HEK293T (cell line): ENCODE results near the gene PURB.

ENCODE experiments used
- CTCF ChIA-PET: fragments of 350-600 bp; formaldehyde crosslinking; extraction: SDS; loops from one replicate; lab custom pipeline; 2021; ENCODE audit warnings: antibody characterized with exemption, inconsistent platforms; lab: Yijun Ruan, JAX
- POLR2A ChIA-PET: fragments of 350-600 bp; formaldehyde crosslinking; extraction: SDS; loops from one replicate; lab custom pipeline; 2020; ENCODE audit warnings: antibody characterized with exemption, inconsistent platforms; lab: Yijun Ruan, JAX
- DNase-seq: peaks from one replicate; pipeline ENCODE4 v3.0.0; 2012; ENCODE audit warnings: mixed read lengths; ENCODE audit errors: extremely low spot score
- ARNT ChIP-seq: fragments of 450-650 bp; IDR thresholded peaks from 2 replicates; pipeline ENCODE4 v1.6.1; 2017; ENCODE audit warnings: mild to moderate bottlenecking
- BHLHE40 ChIP-seq: fragments of 450-650 bp; IDR thresholded peaks from 2 replicates; pipeline ENCODE4 v1.6.1; 2016; ENCODE audit warnings: mild to moderate bottlenecking, moderate library complexity, borderline replicate concordance
- CTBP1 ChIP-seq: fragments of 450-650 bp; IDR thresholded peaks from 2 replicates; pipeline ENCODE4 v1.6.1; 2016; ENCODE audit warnings: borderline replicate concordance
- ELF4 ChIP-seq: fragments of 450-650 bp; IDR thresholded peaks from 2 replicates; pipeline ENCODE4 v1.6.1; 2017; ENCODE audit warnings: antibody characterized with exemption
- FOXA1 ChIP-seq: fragments of 450-650 bp; IDR thresholded peaks from 2 replicates; pipeline ENCODE4 v1.6.1; 2016; ENCODE audit warnings: mild to moderate bottlenecking
- FOXK2 ChIP-seq: fragments of 450-650 bp; IDR thresholded peaks from 2 replicates; pipeline ENCODE4 v1.6.1; 2016; ENCODE audit warnings: mild to moderate bottlenecking
- FOXM1 ChIP-seq: fragments of 450-650 bp; IDR thresholded peaks from 2 replicates; pipeline ENCODE4 v1.6.1; 2017; ENCODE audit warnings: mild to moderate bottlenecking, borderline replicate concordance
- HDGF ChIP-seq: fragments of 450-650 bp; IDR thresholded peaks from 2 replicates; pipeline ENCODE4 v1.6.1; 2017; ENCODE audit warnings: antibody characterized with exemption, borderline replicate concordance
- L3MBTL2 ChIP-seq: fragments of 450-650 bp; conservative IDR thresholded peaks from 2 replicates; pipeline ENCODE4 v1.6.1; 2016; ENCODE audit warnings: mild to moderate bottlenecking
- LEF1 ChIP-seq: fragments of 450-650 bp; IDR thresholded peaks from 2 replicates; pipeline ENCODE4 v1.6.1; 2017; ENCODE audit warnings: mild to moderate bottlenecking, borderline replicate concordance
- NFRKB ChIP-seq: fragments of 450-650 bp; IDR thresholded peaks from 2 replicates; pipeline ENCODE4 v1.6.1; 2016; ENCODE audit warnings: mild to moderate bottlenecking, moderate library complexity
- PKNOX1 ChIP-seq: fragments of 450-650 bp; IDR thresholded peaks from 2 replicates; pipeline ENCODE4 v1.6.1; 2016
- SP1 ChIP-seq: fragments of 450-650 bp; IDR thresholded peaks from 2 replicates; pipeline ENCODE4 v1.6.1; 2017
- SUZ12 ChIP-seq: fragments of 450-650 bp; IDR thresholded peaks from 2 replicates; pipeline ENCODE4 v1.6.1; 2016; ENCODE audit warnings: mild to moderate bottlenecking
- TARDBP ChIP-seq: fragments of 450-650 bp; IDR thresholded peaks from 2 replicates; pipeline ENCODE4 v1.6.1; 2016
- ZNF384 ChIP-seq: fragments of 450-650 bp; IDR thresholded peaks from 2 replicates; pipeline ENCODE4 v1.6.1; 2016

The PURB gene

DNA sequence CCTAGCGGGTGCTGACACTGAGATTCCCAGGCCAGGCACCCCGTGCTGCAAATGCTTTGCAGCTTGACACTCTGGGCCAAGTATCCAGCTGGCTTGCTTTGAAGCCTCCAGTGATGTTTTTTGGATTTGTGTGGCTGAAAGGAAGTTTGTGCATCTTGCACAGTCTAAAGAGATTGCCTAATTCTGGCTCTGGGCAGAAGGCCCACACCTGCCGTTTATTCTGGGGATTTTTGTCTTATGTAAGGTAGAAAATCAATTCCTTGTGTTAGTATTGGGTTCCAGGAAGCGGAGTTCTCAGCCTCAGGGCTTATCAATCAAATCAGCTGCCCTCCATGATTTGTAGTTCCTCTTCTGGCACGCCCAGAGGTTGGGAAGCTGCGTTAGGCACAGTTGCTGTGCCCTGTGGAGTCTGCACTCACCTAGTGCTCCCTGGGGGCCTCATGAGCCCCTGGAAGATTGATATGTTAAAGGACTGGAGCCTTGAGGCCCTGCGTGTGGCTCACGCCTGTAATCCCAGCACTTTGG, 8.4 kb upstream of the PURB start:
- no peak for DNase-seq
- TF ChIP-seq LEF1: no peak
- no peak for TF ChIP-seq L3MBTL2
- no peak for TF ChIP-seq BHLHE40
- TF ChIP-seq TARDBP: no peak
- TF ChIP-seq ARNT: no peak
- TF ChIP-seq SUZ12: no peak
- TF ChIP-seq FOXK2: no peak
- TF ChIP-seq ELF4: no peak
- TF ChIP-seq CTBP1: no peak
- TF ChIP-seq HDGF: no peak
- no peak for TF ChIP-seq NFRKB
- no peak for TF ChIP-seq PKNOX1
- TF ChIP-seq FOXA1: no peak
- TF ChIP-seq SP1: no peak
- TF ChIP-seq ZNF384: no peak
- TF ChIP-seq FOXM1: no peak
- ChIA-PET POLR2A (interaction anchor here (1.4 to 4.4 kb wide), 2 partner anchors 8 to 46 kb away, joined by 4 to 22 read pairs; partner anchors contain the start of genes H2AZ2 and PURB), CTCF (no interaction called here)

GRCh38 chr7:44891791-44892190, 6.5 kb upstream of the PURB start:
- CTCF ChIA-PET: interaction anchor here (0.7 kb wide), 1 partner anchor 10 kb away, joined by 5 read pairs; no protein-coding TSS in a partner anchor
- TF ChIP-seq BHLHE40 (no peak), FOXK2 (no peak), HDGF (no peak), FOXM1 (no peak), ZNF384 (no peak), LEF1 (no peak), L3MBTL2 (no peak), ARNT (no peak), NFRKB (no peak), FOXA1 (no peak), PKNOX1 (no peak), CTBP1 (no peak)
- no peak for DNase-seq
- POLR2A ChIA-PET: interaction anchor here (1.1 kb wide), 1 partner anchor 43 kb away, joined by 4 read pairs; the partner anchor contains the start of gene H2AZ2

- TF ChIP-seq SP1 (no peak), NFRKB (no peak), LEF1 (no peak), ZNF384 (no peak), FOXM1 (no peak), ARNT (no peak), CTBP1 (no peak), FOXA1 (no peak), TARDBP (no peak), PKNOX1 (no peak), BHLHE40 (no peak), SUZ12 (no peak), FOXK2 (no peak)
- no peak for DNase-seq
- CTCF ChIA-PET: interaction anchor here (0.7 kb wide), 1 partner anchor 10 kb away, joined by 3 read pairs; no protein-coding TSS in a partner anchor
- POLR2A ChIA-PET: interaction anchor here (1.1 kb wide), 1 partner anchor 43 kb away, joined by 4 read pairs; the partner anchor contains the start of gene H2AZ2
These were observed 6.0 kb upstream of the PURB start for GRCh38 chr7:44891372-44891771.

GRCh38 chr7:44889086-44889781, 3.9 kb upstream of the PURB start:
- no peak for DNase-seq
- ChIA-PET CTCF (no interaction called here), POLR2A (no interaction called here)
- TF ChIP-seq FOXK2 (no peak), SUZ12 (no peak), CTBP1 (no peak), TARDBP (no peak), L3MBTL2 (no peak), ZNF384 (no peak), NFRKB (no peak), FOXM1 (no peak), PKNOX1 (no peak), SP1 (no peak), HDGF (no peak), LEF1 (no peak), BHLHE40 (no peak), ELF4 (no peak), ARNT (no peak)

DNA sequence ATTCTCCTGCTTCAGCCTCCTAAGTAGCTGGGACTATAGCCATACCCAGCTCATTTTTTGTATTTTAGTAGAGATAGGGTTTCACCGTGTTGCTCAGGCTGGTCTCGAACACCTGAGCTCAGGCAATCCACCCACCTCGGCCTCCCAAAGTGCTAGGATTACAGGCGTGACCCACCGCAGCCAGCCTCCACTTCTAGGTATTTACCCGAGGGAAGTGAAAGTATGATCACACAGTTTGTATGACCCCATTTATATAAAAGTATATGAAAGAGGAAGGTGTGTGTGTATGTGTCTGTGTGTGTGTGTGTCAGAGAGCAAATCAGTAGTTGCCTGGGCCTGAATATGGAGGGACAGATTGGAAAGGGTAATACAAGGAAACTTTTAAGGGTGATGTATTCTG, 2.0 kb upstream of the PURB start:
- DNase-seq: no peak
- CTCF ChIA-PET: no interaction called here
- TF ChIP-seq L3MBTL2: no peak
- no peak for TF ChIP-seq ARNT
- TF ChIP-seq FOXM1: no peak
- no peak for TF ChIP-seq ZNF384
- TF ChIP-seq FOXK2: no peak
- no peak for TF ChIP-seq SUZ12
- TF ChIP-seq SP1: no peak
- TF ChIP-seq CTBP1: no peak
- no peak for TF ChIP-seq ELF4
- no peak for TF ChIP-seq HDGF
- TF ChIP-seq PKNOX1: no peak
- TF ChIP-seq NFRKB: no peak
- TF ChIP-seq BHLHE40: no peak
- TF ChIP-seq FOXA1: no peak
- TF ChIP-seq LEF1: no peak
- TF ChIP-seq TARDBP: no peak
- POLR2A ChIA-PET: no interaction called here
